ENCODE measurements around the gene CYP46A1. TPM values are rescaled to one million over a fixed set of nuclear protein-coding genes. Genes with fewer than 3 reads are reported as not detected.

CYP46A1 gene
- total and polyA plus RNA-seq, 10 donors = 0.11 to 0.85 (median 0.32) TPM

DNA sequence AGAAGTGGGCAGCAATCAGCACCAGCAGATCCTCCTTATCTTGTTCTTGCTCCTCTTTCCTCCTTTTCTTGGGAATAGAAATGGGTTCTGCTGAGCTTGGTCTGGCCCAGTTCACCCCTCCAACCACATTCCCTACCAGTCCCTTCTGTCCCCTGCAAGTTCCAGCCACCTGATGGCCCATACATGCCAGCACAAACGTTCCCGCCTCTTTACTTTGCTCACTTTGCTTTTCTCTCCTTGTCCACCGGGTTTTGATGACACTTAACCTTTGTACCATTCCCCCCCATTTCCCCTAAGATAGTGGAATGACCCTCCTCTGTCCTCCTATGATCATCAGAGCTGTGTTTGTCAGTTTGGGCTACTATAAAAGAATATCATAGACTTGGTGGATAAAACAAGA lies 85.7 kb downstream of the CYP46A1 start:
- intact Hi-C loops (cut with DNase I; ENCODE audit: low total_unique reads) = no loop called here

DNA sequence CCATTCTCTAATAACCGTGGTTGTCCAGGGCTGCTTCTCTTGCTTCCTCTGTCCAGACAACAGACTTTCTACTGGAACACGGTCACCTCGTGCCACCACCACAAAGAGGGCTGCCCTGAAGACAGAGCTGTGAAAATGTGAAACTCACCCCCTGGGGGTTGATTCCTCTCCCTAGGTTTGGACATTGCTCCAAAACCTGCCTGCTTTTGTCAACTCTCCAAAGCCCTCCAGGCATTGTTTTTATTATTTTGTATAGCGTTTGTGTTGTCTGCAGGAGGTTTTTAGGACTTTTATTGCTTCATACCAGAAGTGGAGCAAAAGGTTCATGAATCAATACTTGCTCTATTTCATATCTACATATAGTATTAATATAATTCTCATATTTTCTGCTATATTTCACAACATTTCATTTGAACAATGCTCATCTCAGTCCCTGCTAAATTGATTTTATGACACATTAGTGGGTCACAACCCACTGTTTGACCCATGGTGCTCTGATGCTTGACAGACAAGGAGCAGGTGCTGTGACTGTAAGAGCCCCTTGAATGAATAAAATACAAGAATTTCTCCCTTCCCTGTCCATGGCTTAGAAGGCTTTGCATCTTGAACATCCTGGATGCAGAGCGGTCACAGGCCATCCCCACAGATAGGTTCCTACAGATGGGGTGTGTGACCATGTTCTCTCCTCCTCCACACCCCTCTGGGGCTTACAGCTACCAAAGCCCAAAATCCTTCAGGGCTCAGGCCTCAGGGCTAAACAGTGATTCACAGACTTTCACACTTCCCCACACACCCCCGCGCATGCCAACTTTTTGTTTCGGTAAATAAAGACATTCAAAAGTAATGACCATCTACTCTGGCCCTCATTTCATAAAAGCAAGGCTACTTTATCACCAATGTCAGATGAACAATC lies 88.5 kb downstream of the CYP46A1 start:
- H3K27ac ChIP-seq = no peak overlapping the region
- H3K4me3 ChIP-seq = no peak overlapping the region
- H3K36me3 ChIP-seq = no peaks in the 10 kb centered on the region
- H3K27me3 ChIP-seq (replicated peaks in 1 of 7) = peaks cover 0 to 24% (median 0%) of the 10 kb centered on the region in 7 donors
- peaks cover 0 to 13% (median 0%) of the 10 kb centered on the region in 6 donors for H3K4me1 ChIP-seq
- H3K9me3 ChIP-seq = no peaks in the 10 kb centered on the region
- intact Hi-C loops (cut with DNase I; ENCODE audit: low total_unique reads) = no loop called here
- WGBS, 5 donors = 87 to 93% (median 88%) methylated on average over 8 of the region's 8 CpGs
- DNase-seq = no peak
- no peak for TF ChIP-seq POLR2AphosphoS5 (IDR thresholded peaks at IDR 0.05)
- no peak for TF ChIP-seq POLR2A (IDR thresholded peaks at IDR 0.05)
- TF ChIP-seq, protein P1, sequence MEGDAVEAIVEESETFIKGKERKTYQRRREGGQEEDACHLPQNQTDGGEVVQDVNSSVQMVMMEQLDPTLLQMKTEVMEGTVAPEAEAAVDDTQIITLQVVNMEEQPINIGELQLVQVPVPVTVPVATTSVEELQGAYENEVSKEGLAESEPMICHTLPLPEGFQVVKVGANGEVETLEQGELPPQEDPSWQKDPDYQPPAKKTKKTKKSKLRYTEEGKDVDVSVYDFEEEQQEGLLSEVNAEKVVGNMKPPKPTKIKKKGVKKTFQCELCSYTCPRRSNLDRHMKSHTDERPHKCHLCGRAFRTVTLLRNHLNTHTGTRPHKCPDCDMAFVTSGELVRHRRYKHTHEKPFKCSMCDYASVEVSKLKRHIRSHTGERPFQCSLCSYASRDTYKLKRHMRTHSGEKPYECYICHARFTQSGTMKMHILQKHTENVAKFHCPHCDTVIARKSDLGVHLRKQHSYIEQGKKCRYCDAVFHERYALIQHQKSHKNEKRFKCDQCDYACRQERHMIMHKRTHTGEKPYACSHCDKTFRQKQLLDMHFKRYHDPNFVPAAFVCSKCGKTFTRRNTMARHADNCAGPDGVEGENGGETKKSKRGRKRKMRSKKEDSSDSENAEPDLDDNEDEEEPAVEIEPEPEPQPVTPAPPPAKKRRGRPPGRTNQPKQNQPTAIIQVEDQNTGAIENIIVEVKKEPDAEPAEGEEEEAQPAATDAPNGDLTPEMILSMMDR (IDR thresholded peaks at IDR 0.05 in 8 of 11, conservative IDR thresholded peaks at IDR 0.05 in 3 of 11) = no peak

More for the DNA sequence above, 85.7 kb downstream of the CYP46A1 start:
- no peak overlapping the region for H3K4me3 ChIP-seq
- 71 to 88% (median 83%) methylated on average over 3 of the region's 3 CpGs for WGBS, 5 donors
- no peak overlapping the region for H3K27ac ChIP-seq
- no peaks in the 10 kb centered on the region for H3K9me3 ChIP-seq
- no peak for DNase-seq
- peaks cover 0 to 14% (median 0%) of the 10 kb centered on the region in 7 donors for H3K27me3 ChIP-seq (replicated peaks in 1 of 7)
- peaks cover 0 to 12% (median 0%) of the 10 kb centered on the region in 6 donors for H3K4me1 ChIP-seq
- no peaks in the 10 kb centered on the region for H3K36me3 ChIP-seq
- no peak for TF ChIP-seq POLR2AphosphoS5 (IDR thresholded peaks at IDR 0.05)
- TF ChIP-seq, protein P1 (IDR thresholded peaks at IDR 0.05 in 8 of 11, conservative IDR thresholded peaks at IDR 0.05 in 3 of 11) = no peak

DNA sequence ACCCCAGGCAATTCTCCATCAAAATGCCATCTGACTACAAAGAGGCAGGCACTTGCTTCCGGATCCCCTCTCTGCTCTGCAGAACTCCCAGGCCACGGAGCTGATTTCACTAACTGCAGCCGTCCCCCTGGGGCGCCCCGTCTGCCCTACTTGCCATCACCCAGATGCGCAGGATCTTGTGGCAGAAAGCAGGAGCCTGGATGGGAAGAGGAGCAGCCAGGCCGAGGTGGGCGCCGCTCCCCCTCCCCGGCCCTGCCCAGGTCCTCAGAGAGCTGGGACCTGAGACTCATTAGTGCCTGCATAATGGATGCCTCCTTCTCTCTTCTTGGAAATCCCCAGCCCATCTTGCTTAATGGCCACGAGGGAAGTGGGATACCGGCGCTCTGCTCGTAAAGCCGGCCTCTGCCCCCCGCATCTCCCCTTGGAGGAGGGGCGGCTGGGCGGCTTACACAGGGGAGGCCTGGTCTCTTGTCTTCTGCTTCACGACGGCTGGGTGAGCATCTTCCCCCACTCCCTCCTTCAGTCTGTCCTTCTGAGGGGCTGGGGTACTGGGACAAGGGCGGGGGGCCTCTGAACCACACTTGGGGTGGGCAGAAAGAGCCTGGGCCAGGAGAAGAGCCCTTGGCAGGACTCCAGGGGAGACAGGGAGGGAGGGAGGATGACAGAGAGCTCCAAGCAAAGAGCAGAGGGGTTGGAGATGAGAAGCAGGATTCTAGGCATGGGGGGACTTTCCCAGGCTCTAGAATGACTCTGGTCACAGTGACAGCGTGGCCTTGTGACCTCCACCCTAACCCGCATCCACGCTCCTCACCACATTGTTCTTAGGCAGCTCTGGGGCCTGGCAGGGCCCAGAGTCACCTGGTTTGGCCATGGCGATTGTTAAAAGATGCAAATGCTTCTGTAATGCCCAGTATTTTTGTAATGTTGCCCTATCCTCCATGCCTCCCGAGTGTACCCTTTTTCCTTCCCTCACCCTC lies 89.7 kb downstream of the CYP46A1 start:
- H3K9me3 ChIP-seq = peaks cover 0 to 8% (median 5%) of the 10 kb centered on the region in 8 donors
- DNase-seq = no peak
- H3K27me3 ChIP-seq (replicated peaks in 1 of 7) = peaks cover 0 to 28% (median 0%) of the 10 kb centered on the region in 7 donors
- H3K4me1 ChIP-seq = peaks cover 0 to 13% (median 0%) of the 10 kb centered on the region in 6 donors
- peak overlapping the region in 6 of 8 donors; percentile 11 to 45 (median 37) for H3K27ac ChIP-seq
- no peaks in the 10 kb centered on the region for H3K36me3 ChIP-seq
- TF ChIP-seq POLR2A (IDR thresholded peaks at IDR 0.05) = no peak
- TF ChIP-seq, protein P1 (IDR thresholded peaks at IDR 0.05 in 8 of 11, conservative IDR thresholded peaks at IDR 0.05 in 3 of 11) = no peak
- no peak for TF ChIP-seq POLR2AphosphoS5 (IDR thresholded peaks at IDR 0.05)
- H3K4me3 ChIP-seq = no peak overlapping the region
- intact Hi-C loops (cut with DNase I; ENCODE audit: low total_unique reads) = no loop called here
- WGBS, 5 donors = 78 to 93% (median 83%) methylated on average over 25 to 26 of the region's 26 CpGs
